DMS 273 (cell line): ENCODE data around the gene SLC46A1.
A peak's percentile ranks its signal among the peaks of the same experiment; 100 is the strongest.

Experiments used
- DNase-seq: peaks from one replicate; lab custom pipeline; 2025; ENCODE audit not compliant: unreplicated experiment; lab: John Stamatoyannopoulos, UW

The SLC46A1 gene

GRCh38 chr17:28404812-28405570, 1.0 kb downstream of the SLC46A1 start:
- DNase-seq = no peak

- no peak for DNase-seq
Measured at GRCh38 chr17:28404461-28404811, 1.6 kb downstream of the SLC46A1 start.

GRCh38 chr17:28404007-28404406, 2.0 kb downstream of the SLC46A1 start:
- no peak for DNase-seq

- no peak for DNase-seq
Measured at GRCh38 chr17:28402844-28403243, 3.2 kb downstream of the SLC46A1 start.

GRCh38 chr17:28402224-28402630, 3.8 kb downstream of the SLC46A1 start:
- DNase-seq = no peak

- DNase-seq = no peak
Measured at GRCh38 chr17:28399808-28400207, 6.2 kb downstream of the SLC46A1 start.

GRCh38 chr17:28398280-28398981, 7.6 kb downstream of the SLC46A1 start:
- DNase-seq = peak; percentile 47

GRCh38 chr17:28397687-28398279, 8.2 kb downstream of the SLC46A1 start:
- DNase-seq = no peak

- DNase-seq = no peak
Measured at GRCh38 chr17:28397275-28397674, 8.7 kb downstream of the SLC46A1 start.

- no peak for DNase-seq
Measured at GRCh38 chr17:28396635-28397239, 9.3 kb downstream of the SLC46A1 start.

- no peak for DNase-seq
Measured at GRCh38 chr17:28395968-28396367, 10.0 kb downstream of the SLC46A1 start.

GRCh38 chr17:28395426-28395825, 10.6 kb downstream of the SLC46A1 start:
- no peak for DNase-seq

GRCh38 chr17:28394337-28395116, 11.5 kb downstream of the SLC46A1 start:
- no peak for DNase-seq

GRCh38 chr17:28392491-28392890, 13.5 kb downstream of the SLC46A1 start:
- DNase-seq = no peak

- DNase-seq = no peak
Measured at GRCh38 chr17:28391401-28391800, 14.6 kb downstream of the SLC46A1 start.

GRCh38 chr17:28390984-28391383, 15.0 kb downstream of the SLC46A1 start:
- no peak for DNase-seq

GRCh38 chr17:28390563-28390962, 15.4 kb downstream of the SLC46A1 start:
- no peak for DNase-seq

- no peak for DNase-seq
Measured at GRCh38 chr17:28390141-28390540, 15.9 kb downstream of the SLC46A1 start.

GRCh38 chr17:28388106-28388505, 17.9 kb downstream of the SLC46A1 start:
- no peak for DNase-seq

- no peak for DNase-seq
Measured at GRCh38 chr17:28386391-28386790, 19.6 kb downstream of the SLC46A1 start.

- no peak for DNase-seq
Measured at GRCh38 chr17:28385406-28385805, 20.6 kb downstream of the SLC46A1 start.
